Umbilical cord (tissue), 2 donors: ENCODE data around the gene CCDC149. TPM values are rescaled to one million over a fixed set of nuclear protein-coding genes. Genes with fewer than 3 reads are reported as not detected.

Experiments used
- DNase-seq: peaks from one replicate; pipeline ENCODE4 v3.0.0-alpha.2; 2015; ENCODE audit warnings: low spot score
- total RNA-seq: library from RNA; depleted of rRNA; stranded (reverse); fragments of >200 nt; gene quantifications from one replicate; pipeline ENCODE4 v1.2.3, GENCODE V29; 2014; ENCODE audit warnings: low replicate concordance; ENCODE audit not compliant: insufficient read depth

The CCDC149 gene
- total RNA-seq, 1 donor from 2014 or later, result 17.8 TPM

DNA sequence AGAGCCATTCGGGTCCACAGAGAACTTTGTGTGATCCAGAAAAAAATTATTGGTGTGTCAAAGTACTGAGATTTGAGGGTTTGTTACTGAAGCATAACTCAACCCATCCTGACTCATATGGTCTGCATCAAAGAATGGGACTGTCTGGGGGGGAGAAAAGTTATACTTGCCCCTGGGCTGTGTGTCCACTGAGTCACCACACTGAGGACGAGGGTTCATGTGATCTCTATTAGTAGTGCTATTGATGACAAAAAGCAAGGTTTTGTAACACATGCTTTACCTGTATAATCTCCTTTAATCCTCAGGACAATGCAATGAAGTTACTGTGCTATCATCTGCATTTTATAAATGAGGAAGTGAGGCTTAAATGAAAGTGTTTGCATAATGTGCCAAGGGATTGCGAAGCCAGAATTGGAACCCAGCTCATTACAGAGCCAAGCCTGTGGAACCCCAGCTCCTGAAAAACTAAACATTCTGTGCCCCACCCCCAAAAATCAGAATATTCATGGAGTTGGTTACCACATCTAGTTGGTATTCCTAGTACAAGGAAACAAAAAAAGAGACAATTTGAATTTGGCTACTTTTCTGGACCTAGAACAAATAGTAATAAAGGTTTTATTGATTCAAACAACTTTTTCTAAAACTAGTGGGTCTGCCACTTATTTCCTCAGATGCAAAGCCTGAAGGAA is 31.2 kb downstream of the CCDC149 start:
- no peak for DNase-seq

- no peak for DNase-seq
These were observed 32.7 kb downstream of the CCDC149 start for GRCh38 chr4:24880186-24880585.

- DNase-seq, result no peak
These were observed 34.2 kb downstream of the CCDC149 start for GRCh38 chr4:24878636-24879016.

DNA sequence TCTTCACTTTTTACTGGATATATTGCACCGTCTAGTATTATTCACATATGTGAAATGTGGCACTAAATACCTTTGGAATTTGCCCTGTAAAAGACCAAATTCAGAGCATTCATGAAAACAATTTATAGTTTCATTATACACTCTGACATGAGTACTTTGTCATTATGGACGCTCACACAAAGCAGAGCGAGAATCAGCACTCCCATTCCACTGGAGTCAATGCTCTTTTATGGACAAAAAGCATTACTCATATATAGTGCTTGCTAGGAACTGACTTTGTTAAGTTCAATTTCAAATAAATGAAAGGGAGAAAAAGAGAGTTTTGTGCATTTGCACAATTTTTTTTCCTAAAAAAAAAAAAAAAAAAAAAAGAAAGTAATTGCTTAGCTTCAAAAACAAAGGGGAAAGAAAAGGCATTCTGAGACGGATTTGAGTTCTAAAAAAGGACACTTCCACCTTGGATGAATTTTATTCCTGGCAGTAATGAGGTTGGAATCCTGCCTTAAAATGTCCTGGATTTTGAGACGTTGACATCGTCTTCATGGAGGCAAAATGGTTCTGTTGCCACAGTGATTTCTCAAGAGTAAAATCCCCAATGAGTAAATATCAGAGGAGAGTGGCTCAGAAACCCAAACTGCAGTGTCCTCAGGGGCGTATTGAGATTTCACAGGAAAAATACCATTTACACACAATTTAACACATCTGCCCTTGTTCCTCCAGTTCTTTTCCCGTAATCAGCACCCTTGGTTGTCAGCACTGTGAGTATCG is 34.8 kb downstream of the CCDC149 start:
- no peak for DNase-seq

- no peak for DNase-seq
These were observed 36.4 kb downstream of the CCDC149 start for GRCh38 chr4:24876431-24876830.

- DNase-seq, result no peak
These were observed 40.1 kb downstream of the CCDC149 start for GRCh38 chr4:24872720-24873119.

DNA sequence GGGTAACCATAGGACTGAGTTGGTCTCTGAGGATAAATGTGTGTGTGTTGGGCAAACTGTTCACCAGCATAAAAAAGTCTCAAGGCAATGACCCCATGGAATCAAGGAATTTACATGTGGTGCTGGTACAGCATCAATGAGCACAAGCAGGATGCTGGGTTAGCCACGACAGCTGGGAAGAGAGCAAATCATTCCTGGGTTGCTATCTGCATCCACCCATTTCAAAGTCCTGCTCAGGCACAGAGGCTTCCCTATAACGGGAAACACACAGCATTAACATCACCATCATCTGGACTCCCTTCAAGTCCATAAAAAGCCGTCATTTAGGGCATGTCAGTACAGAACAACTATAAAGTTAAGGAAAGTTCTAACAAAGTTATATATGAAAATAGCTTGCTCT is 41.6 kb downstream of the CCDC149 start:
- no peak for DNase-seq

GRCh38 chr4:24867766-24868296 is 45.0 kb downstream of the CCDC149 start:
- DNase-seq, result no peak

GRCh38 chr4:24867251-24867650 is 45.6 kb downstream of the CCDC149 start:
- DNase-seq, result no peak

DNA sequence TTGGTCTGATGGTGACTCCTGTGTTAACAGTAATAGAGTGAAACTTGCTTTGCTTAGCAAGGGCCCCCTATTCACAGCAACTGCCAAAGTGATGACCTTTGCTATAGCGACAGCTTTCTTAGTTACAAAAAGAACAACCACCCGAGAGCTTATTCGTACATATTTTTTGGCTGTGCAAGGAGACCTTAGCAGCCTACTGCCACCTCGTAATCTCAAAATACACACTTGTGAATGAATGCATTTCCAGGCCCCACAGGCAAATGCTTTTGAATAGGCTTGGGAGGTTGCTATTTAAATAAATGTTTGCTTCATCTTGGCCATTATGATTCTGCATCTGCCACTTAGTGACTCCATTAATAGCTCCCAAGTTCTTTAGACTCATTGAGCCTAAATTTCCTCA is 47.4 kb downstream of the CCDC149 start:
- DNase-seq, result no peak

DNA sequence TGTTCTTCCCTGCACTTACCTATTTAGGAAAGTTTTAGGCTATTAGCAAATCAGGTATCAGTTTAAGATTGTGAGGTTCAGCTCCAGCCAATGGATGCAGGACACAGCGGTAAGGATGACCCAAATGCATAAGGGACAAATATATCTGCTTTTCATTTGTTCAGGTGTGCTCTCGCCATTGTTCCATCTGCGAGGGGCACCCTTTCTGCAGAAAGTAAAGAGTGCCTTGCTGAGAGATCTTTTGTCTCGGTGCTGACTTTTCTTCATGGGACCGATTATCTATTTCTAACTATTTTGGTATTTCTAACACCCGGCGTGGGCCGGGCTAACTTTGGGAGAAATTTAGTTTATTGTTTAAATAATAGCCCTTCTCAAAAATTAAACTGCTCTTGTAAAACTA is 49.0 kb downstream of the CCDC149 start:
- DNase-seq, result no peak

DNA sequence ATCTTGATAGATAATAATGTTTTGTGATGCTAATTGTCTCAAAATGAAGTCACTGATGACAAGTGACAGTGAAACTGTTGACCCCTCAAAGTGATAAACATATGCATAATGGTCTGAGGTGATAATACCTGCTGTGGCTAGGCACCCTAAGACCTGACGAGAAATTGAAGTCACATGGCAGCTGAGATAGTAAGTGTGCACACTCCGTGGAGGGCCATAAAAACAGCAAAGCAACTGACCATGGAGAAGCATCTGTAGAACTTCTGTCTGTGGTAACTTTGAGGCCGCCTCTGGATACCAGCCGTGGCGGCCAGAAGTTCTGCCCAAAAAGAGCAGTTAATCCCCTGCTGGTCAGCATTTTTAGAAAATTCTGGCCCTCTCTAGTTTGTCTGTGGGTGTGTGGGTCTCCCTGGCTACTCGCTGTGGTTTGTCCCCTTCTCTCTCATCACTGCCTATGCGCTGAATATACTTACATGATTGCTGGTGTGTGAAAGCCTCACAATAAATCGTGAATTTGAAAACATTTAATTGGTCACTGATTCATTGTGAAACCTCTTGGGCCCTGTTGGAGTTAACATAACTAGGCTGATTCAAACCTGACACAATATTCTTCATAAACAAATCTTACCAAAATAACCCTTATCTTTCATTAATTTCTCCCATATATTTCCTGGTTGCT is 50.6 kb downstream of the CCDC149 start:
- no peak for DNase-seq

DNA sequence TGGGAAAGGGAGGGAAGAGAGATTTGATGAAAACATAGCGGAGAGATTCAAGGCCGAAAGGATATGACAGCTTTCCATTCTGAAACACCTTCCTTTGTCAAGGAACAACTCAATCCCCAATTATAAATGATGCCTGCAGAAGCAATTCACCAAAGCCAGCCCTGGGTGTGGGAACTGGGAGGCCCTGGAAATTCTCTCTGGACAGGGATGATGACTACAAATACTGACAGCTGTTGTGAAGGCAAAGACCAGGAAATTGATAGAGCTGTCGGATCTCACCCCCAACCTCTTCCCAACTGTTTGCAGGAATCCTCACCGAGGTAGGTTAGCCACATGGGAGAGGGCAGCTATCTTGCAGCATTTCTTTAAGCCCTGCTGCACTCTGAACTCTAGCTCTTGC is 54.3 kb downstream of the CCDC149 start:
- DNase-seq, result no peak

GRCh38 chr4:24858026-24858425 is 54.8 kb downstream of the CCDC149 start:
- DNase-seq, result peak; percentile 78

DNA sequence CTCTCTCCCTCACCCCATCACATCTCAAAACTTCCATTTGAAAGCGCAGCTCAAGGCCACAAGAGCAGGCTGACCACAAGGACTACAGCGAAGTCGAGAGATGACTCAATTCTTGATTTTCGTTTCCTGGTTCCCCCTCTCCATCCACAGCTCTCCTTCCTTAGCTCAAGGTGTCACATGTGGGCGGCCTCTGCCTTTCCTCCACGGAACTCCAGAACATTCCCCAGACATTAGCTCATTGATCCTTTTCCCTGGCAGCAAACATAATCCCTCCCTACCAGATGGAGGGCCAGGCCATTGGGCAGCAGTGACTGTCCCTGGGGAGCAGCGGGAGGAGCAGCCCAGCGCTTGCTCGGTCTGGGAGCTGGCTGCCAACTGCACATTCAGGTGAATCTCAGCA is 56.3 kb downstream of the CCDC149 start:
- DNase-seq, result no peak

DNA sequence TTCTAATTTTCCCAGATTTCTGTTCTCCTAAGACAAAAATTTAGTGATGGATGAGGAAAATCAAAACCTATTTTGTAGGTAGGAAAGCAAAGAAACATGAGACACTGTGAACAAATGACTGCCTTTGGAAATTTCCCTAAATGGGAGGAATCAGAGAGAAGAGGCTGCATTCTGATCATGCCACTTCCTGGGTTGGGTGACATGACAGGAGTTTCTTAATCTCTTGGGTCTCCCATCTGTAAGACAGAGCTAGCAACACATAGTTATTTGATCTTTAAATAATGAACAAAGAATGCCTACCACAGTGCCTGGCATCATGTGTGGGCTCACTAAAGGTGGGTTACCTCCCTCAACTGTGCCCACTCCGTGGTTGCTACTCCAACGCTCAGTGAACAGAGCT is 57.1 kb downstream of the CCDC149 start:
- DNase-seq, result no peak

DNA sequence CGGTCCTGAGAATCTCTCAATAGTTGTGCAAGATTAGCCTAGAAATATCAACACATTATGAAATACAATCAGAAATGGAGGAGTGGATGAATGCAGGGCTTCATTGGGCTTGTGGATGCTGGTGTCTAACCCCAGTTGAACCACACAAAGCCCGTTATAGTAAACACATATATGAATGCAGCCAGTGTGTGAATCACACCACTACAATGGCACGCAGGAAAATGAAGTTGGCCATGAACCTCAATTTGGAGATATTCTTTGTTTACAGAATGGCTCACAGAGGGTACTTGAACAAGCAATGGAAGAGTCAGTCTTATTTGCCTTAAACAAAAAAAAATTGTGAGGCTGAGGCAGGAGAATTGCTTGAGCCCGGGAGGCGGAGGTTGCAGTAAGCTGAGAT is 59.7 kb downstream of the CCDC149 start:
- DNase-seq, result no peak

DNA sequence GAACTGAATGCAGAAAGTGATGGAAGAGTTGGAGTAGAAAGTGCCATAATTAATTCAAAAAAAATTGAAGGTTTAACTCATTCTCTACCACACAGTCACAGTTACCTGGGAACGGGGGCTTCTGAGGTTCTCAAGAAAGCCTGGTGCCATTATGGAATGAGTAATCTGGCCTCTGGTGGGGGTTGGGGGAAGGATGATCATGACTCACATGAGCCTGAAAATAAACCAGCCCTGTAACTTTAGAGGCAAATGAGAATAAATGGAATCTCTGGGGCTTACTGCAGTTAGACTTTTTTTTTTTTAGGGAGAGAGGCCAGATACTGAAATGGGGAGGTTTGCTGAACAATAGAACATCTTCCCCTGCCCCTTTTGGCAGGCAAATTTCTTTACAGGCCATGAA is 62.2 kb downstream of the CCDC149 start:
- DNase-seq, result peak; percentile 76

GRCh38 chr4:24849756-24850155 is 63.1 kb downstream of the CCDC149 start:
- DNase-seq, result peak; percentile 23

- DNase-seq, result no peak
These were observed 63.5 kb downstream of the CCDC149 start for GRCh38 chr4:24849351-24849750.

DNA sequence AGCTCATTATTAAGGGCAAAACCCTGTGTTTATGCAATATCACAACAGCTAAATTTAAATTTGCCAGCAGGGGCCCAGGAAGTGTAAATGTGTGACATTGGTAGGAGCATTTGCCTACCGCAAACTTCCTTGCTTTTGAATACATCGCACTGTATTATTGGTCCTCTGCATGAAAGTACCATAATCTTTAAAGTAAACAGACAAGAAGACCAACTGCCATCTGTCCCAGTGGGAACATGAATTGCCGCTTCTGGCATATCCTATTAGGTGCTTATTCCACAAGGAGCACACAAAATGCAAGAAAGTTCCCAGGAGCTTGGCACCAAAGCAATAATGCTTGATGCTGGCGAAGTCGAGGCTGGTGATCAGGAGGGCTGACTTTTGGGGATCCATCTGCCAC is 66.1 kb downstream of the CCDC149 start:
- no peak for DNase-seq

- no peak for DNase-seq
These were observed 66.9 kb downstream of the CCDC149 start for GRCh38 chr4:24845902-24846301.

DNA sequence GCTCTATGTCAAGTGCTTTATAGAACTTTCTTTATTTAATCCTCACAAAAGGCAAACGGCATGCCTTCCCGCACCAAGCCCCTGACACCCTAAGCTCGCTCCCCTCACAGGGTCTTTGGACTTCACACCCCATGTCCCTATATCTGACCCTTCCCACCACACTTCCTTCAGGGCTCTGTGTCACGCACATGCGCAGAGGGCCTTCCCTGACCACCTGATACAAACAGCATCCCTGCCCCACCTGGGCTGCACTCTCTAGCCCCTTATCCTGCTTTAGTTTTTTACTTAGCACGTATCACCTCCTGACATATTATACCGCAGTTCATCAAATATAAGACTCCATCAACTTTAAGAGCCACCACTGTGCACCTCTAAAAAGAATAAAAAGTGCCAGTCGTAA is 67.7 kb downstream of the CCDC149 start:
- DNase-seq, result no peak
